ENCODE data around the gene OBSCN. TPM values are rescaled to one million over a fixed set of nuclear protein-coding genes. Genes with fewer than 3 reads are reported as not detected.
A peak's percentile ranks its signal among the peaks of the same experiment; 100 is the strongest.

The OBSCN gene
- total and polyA plus RNA-seq, 5 donors from 2014 or later = 0.13 to 57.1 (median 1.1) TPM

DNA sequence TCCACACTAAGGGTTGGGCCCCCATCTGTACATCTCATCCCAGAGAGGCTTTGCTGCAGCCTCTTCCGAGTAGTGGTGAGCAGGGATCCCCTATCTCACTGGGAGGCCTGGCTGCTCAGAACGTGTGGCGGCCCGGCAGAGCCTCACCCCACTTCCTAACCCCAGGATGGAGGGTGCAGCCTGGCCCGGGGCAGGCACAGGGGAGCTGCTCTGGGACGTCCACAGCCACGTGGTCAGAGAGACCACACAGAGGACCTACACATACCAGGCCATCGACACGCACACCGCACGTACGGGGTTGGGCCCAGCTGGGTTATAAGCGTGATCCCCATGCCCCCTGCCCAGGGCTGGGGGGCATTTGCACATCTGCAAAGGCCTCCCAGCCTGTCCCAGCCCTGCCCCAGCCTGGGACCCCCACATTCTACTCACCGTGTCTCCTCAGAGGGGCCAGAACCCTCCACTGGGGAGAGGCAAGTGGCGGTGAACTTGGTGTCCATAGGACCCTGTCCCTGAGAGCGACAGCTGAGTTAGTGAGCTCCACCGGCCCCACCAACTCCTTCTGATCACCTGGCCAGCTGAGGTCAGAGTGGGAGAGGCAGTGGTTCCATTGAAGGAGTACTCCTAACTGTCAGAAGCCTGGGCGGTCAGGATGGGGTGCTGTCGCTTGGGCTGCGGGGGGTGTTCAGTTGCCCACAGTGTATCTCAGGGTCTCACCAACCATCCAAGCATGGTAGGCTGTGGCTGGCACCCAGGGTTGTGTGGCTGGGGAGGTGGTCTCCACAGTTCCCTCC, 157.6 kb downstream of the OBSCN start:
- DNase-seq = no peak
- H3K4me1 Mint-ChIP-seq = no peaks in the 10 kb centered on the region

DNA sequence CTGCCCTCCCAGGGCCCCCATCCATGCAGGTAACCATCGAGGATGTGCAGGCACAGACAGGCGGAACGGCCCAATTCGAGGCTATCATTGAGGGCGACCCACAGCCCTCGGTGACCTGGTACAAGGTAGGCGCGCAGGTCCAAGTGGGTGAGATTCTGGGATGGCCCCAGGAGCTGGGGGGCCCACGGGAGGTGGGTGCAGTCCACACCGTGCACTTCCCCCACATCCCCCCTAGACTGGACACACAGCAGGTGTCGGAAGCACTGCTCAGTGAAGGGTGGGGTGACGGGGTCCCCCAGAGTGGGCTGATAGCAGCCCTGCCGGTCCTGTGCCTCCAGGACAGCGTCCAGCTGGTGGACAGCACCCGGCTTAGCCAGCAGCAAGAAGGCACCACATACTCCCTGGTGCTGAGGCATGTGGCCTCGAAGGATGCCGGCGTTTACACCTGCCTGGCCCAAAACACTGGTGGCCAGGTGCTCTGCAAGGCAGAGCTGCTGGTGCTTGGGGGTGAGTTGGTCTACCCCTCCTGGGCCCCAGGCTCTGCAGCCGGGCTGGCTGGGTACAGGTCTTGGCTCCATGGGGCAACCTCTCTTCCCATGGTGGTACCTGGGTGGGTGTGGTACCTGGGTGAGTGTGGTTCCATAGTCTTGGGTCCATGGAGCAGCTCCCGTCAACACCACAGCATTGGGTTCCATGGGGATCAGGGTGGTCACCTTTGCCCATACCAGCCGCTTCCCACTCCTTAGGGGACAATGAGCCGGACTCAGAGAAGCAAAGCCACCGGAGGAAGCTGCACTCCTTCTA, 158.4 kb downstream of the OBSCN start:
- Histone ChIP-seq H3K27ac (ENCODE audit: insufficient read depth, low read length, poor library complexity, severe bottlenecking) (no peak overlapping the region), H3K4me1 (ENCODE audit: control insufficient read depth, insufficient read depth, low read length, poor library complexity, severe bottlenecking) (no peaks in the 10 kb centered on the region), H3K4me3 (ENCODE audit: low read depth, low read length) (no peak overlapping the region), H3K36me3 (ENCODE audit: control insufficient read depth, insufficient read depth, low read length) (no peaks in the 10 kb centered on the region), H3K9me3 (ENCODE audit: control insufficient read depth in 2 of 2, low read length in 2 of 2) (no peaks in the 10 kb centered on the region), H3K27me3 (ENCODE audit: control insufficient read depth, insufficient read depth, low read length) (no peaks in the 10 kb centered on the region)
- Mint-ChIP-seq H3K4me3 (no peak overlapping the region), H3K9me3 (no peaks in the 10 kb centered on the region), H3K27me3 (no peaks in the 10 kb centered on the region), H3K27ac (no peak overlapping the region), H3K4me1 (no peaks in the 10 kb centered on the region), H3K36me3 (no peaks in the 10 kb centered on the region)
- DNase-seq = no peak
- no peak for ATAC-seq (ENCODE audit: low read depth in 2 of 2)

More for the DNA sequence above, 157.6 kb downstream of the OBSCN start:
- Histone ChIP-seq H3K9me3 (ENCODE audit: control insufficient read depth in 2 of 2, low read length in 2 of 2) (no peaks in the 10 kb centered on the region), H3K36me3 (ENCODE audit: control insufficient read depth, insufficient read depth, low read length) (no peaks in the 10 kb centered on the region), H3K4me3 (ENCODE audit: low read depth, low read length) (no peak overlapping the region), H3K27ac (ENCODE audit: insufficient read depth, low read length, poor library complexity, severe bottlenecking) (no peak overlapping the region), H3K27me3 (ENCODE audit: control insufficient read depth, insufficient read depth, low read length) (no peaks in the 10 kb centered on the region), H3K4me1 (ENCODE audit: control insufficient read depth, insufficient read depth, low read length, poor library complexity, severe bottlenecking) (no peaks in the 10 kb centered on the region)
- no peaks in the 10 kb centered on the region for H3K27me3 Mint-ChIP-seq
- H3K4me3 Mint-ChIP-seq = no peak overlapping the region
- no peak overlapping the region for H3K27ac Mint-ChIP-seq
- no peaks in the 10 kb centered on the region for H3K36me3 Mint-ChIP-seq
- no peak for ATAC-seq (ENCODE audit: low read depth in 2 of 2)
- H3K9me3 Mint-ChIP-seq = no peaks in the 10 kb centered on the region

GRCh38 chr1:228366866-228367741, 159.3 kb downstream of the OBSCN start:
- Mint-ChIP-seq H3K4me3 (no peak overlapping the region), H3K9me3 (no peaks in the 10 kb centered on the region), H3K27ac (no peak overlapping the region), H3K4me1 (no peaks in the 10 kb centered on the region), H3K36me3 (no peaks in the 10 kb centered on the region), H3K27me3 (no peaks in the 10 kb centered on the region)
- ATAC-seq (ENCODE audit: low read depth in 2 of 2) = no peak
- Histone ChIP-seq H3K9me3 (ENCODE audit: control insufficient read depth in 2 of 2, low read length in 2 of 2) (no peaks in the 10 kb centered on the region), H3K36me3 (ENCODE audit: control insufficient read depth, insufficient read depth, low read length) (no peaks in the 10 kb centered on the region), H3K27ac (ENCODE audit: insufficient read depth, low read length, poor library complexity, severe bottlenecking) (no peak overlapping the region), H3K4me3 (ENCODE audit: low read depth, low read length) (no peak overlapping the region), H3K4me1 (ENCODE audit: control insufficient read depth, insufficient read depth, low read length, poor library complexity, severe bottlenecking) (no peaks in the 10 kb centered on the region), H3K27me3 (ENCODE audit: control insufficient read depth, insufficient read depth, low read length) (no peaks in the 10 kb centered on the region)
- no peak for DNase-seq

- ATAC-seq (ENCODE audit: low read depth in 2 of 2) (no peak), DNase-seq (no peak)
- no peaks in the 10 kb centered on the region for H3K36me3 Mint-ChIP-seq
- H3K9me3 Mint-ChIP-seq = no peaks in the 10 kb centered on the region
- no peaks in the 10 kb centered on the region for H3K27me3 Mint-ChIP-seq
- peak overlapping the region in 1 of 4 donors; percentile 2 for H3K4me3 Mint-ChIP-seq
- no peaks in the 10 kb centered on the region for H3K27me3 ChIP-seq (ENCODE audit: control insufficient read depth, insufficient read depth, low read length)
- H3K36me3 ChIP-seq (ENCODE audit: control insufficient read depth, insufficient read depth, low read length) = no peaks in the 10 kb centered on the region
- no peaks in the 10 kb centered on the region for H3K4me1 ChIP-seq (ENCODE audit: control insufficient read depth, insufficient read depth, low read length, poor library complexity, severe bottlenecking)
- no peak overlapping the region for H3K4me3 ChIP-seq (ENCODE audit: low read depth, low read length)
- no peaks in the 10 kb centered on the region for H3K9me3 ChIP-seq (ENCODE audit: control insufficient read depth in 2 of 2, low read length in 2 of 2)
- H3K27ac Mint-ChIP-seq = peak overlapping the region in 1 of 3 donors; percentile 7
- H3K4me1 Mint-ChIP-seq = no peaks in the 10 kb centered on the region
- no peak overlapping the region for H3K27ac ChIP-seq (ENCODE audit: insufficient read depth, low read length, poor library complexity, severe bottlenecking)
Measured at GRCh38 chr1:228367798-228368791, 160.3 kb downstream of the OBSCN start.

- Histone ChIP-seq H3K4me3 (ENCODE audit: low read depth, low read length) (no peak overlapping the region), H3K27me3 (ENCODE audit: control insufficient read depth, insufficient read depth, low read length) (no peaks in the 10 kb centered on the region), H3K4me1 (ENCODE audit: control insufficient read depth, insufficient read depth, low read length, poor library complexity, severe bottlenecking) (no peaks in the 10 kb centered on the region), H3K27ac (ENCODE audit: insufficient read depth, low read length, poor library complexity, severe bottlenecking) (no peak overlapping the region), H3K36me3 (ENCODE audit: control insufficient read depth, insufficient read depth, low read length) (no peaks in the 10 kb centered on the region), H3K9me3 (ENCODE audit: control insufficient read depth in 2 of 2, low read length in 2 of 2) (no peaks in the 10 kb centered on the region)
- Mint-ChIP-seq H3K27ac (peak overlapping the region in 1 of 3 donors; percentile 7), H3K4me3 (no peak overlapping the region), H3K27me3 (no peaks in the 10 kb centered on the region), H3K4me1 (no peaks in the 10 kb centered on the region), H3K36me3 (no peaks in the 10 kb centered on the region), H3K9me3 (no peaks in the 10 kb centered on the region)
- DNase-seq (no peak), ATAC-seq (ENCODE audit: low read depth in 2 of 2) (no peak)
Measured at GRCh38 chr1:228368801-228369607, 161.2 kb downstream of the OBSCN start.

DNA sequence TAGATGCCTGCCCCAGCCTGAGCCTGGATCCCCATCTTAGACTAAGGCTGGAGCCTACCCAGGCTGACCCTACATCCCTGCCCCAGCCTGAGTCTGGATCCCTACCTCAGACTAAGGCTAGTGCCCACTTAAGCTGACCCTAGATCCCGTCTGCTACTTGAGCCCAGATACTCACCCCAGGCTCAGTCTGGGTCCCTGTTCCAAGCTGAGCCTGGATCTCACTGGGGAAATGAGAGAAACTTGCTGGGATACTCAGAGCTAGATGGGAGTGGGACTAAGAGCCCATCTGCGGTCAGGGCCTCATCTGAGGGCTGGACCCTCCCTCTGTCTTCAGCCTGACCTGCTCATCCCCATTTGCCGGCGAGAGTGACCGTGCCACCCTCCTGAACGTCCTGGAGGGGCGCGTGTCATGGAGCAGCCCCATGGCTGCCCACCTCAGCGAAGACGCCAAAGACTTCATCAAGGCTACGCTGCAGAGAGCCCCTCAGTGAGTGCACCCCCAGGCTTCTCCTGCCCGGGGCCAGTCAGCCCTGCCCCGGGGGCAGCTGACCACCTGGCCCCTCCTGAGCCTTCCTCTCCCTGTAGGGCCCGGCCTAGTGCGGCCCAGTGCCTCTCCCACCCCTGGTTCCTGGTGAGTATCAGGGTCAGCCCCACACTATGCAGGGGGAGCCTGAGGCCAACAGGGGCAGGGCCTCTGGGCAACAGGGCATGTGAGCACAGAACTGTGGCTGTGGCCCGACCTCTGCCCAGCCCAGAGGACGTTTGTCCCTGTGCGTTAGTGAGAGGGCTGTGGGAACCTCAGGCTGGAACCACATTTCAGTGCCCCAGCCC, 162.0 kb downstream of the OBSCN start:
- no peaks in the 10 kb centered on the region for H3K9me3 Mint-ChIP-seq
- no peak overlapping the region for H3K27ac Mint-ChIP-seq
- H3K9me3 ChIP-seq (ENCODE audit: control insufficient read depth in 2 of 2, low read length in 2 of 2) = no peaks in the 10 kb centered on the region
- H3K27ac ChIP-seq (ENCODE audit: insufficient read depth, low read length, poor library complexity, severe bottlenecking) = no peak overlapping the region
- no peaks in the 10 kb centered on the region for H3K27me3 ChIP-seq (ENCODE audit: control insufficient read depth, insufficient read depth, low read length)
- no peaks in the 10 kb centered on the region for H3K4me1 Mint-ChIP-seq
- ATAC-seq (ENCODE audit: low read depth in 2 of 2) (no peak), DNase-seq (no peak)
- no peaks in the 10 kb centered on the region for H3K4me1 ChIP-seq (ENCODE audit: control insufficient read depth, insufficient read depth, low read length, poor library complexity, severe bottlenecking)
- H3K4me3 ChIP-seq (ENCODE audit: low read depth, low read length) = no peak overlapping the region
- no peaks in the 10 kb centered on the region for H3K36me3 ChIP-seq (ENCODE audit: control insufficient read depth, insufficient read depth, low read length)
- H3K27me3 Mint-ChIP-seq = no peaks in the 10 kb centered on the region
- no peak overlapping the region for H3K4me3 Mint-ChIP-seq
- H3K36me3 Mint-ChIP-seq = no peaks in the 10 kb centered on the region

All from CD4-positive, CD25-positive, alpha-beta regulatory T cell (primary cell).